OCI-LY1 (cell line): Measurements from ENCODE around the gene TRIM31.

Experiments used
- H2AFZ ChIP-seq: fragments of 200-600 bp; sonication (generic), shearing (Covaris generic); 2 replicates; pipeline ENCODE4 v1.6.0; 2014; ENCODE audit warnings: antibody characterized with exemption, mild to moderate bottlenecking, low read length
- H3F3A ChIP-seq: fragments of 200-600 bp; sonication (generic), shearing (Covaris generic); 2 replicates; pipeline ENCODE4 v1.6.0; 2014; ENCODE audit warnings: mild to moderate bottlenecking, antibody characterized with exemption, low read length, moderate library complexity; ENCODE audit not compliant: insufficient read depth
- H3K27ac ChIP-seq: fragments of 200-600 bp; sonication (generic); 2 replicates; pipeline ENCODE4 v1.5.1; 2014; ENCODE audit warnings: low read length, mixed run types, mild to moderate bottlenecking, low read depth; ENCODE audit not compliant: poor library complexity, severe bottlenecking
- H3K27me3 ChIP-seq: fragments of 200-600 bp; sonication (generic); 2 replicates; pipeline ENCODE4 v1.6.0; 2014; ENCODE audit warnings: antibody characterized with exemption, mild to moderate bottlenecking, low read length, moderate library complexity; ENCODE audit not compliant: insufficient read depth
- H3K36me3 ChIP-seq: fragments of 200-600 bp; sonication (generic); 2 replicates; pipeline ENCODE4 v1.6.1; 2014; ENCODE audit warnings: mild to moderate bottlenecking, antibody characterized with exemption, low read length, moderate library complexity, mixed read lengths; ENCODE audit not compliant: insufficient read depth
- H3K4me1 ChIP-seq: fragments of 200-600 bp; sonication (generic); 2 replicates; pipeline ENCODE4 v1.5.1; 2014; ENCODE audit warnings: mild to moderate bottlenecking, low read length, moderate library complexity; ENCODE audit not compliant: insufficient read depth, severe bottlenecking
- H3K4me2 ChIP-seq: fragments of 200-600 bp; sonication (generic), shearing (Covaris generic); 2 replicates; pipeline ENCODE4 v1.6.1; 2014; ENCODE audit warnings: low read length
- H3K4me3 ChIP-seq: fragments of 200-600 bp; sonication (generic); 2 replicates; pipeline ENCODE4 v1.5.1; 2014; ENCODE audit warnings: low read length, low read depth, mild to moderate bottlenecking, mixed read lengths; ENCODE audit not compliant: poor library complexity, severe bottlenecking
- H3K79me2 ChIP-seq: fragments of 200-600 bp; shearing (Covaris generic); 2 replicates; pipeline ENCODE4 v1.6.1; 2016; ENCODE audit warnings: mixed run types, low read length, mixed read lengths; ENCODE audit not compliant: insufficient read depth
- H3K9ac ChIP-seq: fragments of 200-600 bp; sonication (generic), shearing (Covaris generic); 2 replicates; pipeline ENCODE4 v1.6.1; 2014; ENCODE audit warnings: mild to moderate bottlenecking, low read length, mixed read lengths
- H3K9me2 ChIP-seq: fragments of 200-600 bp; sonication (generic), shearing (Covaris generic); 2 replicates; pipeline ENCODE4 v1.6.1; 2014; ENCODE audit warnings: low read depth, mild to moderate bottlenecking, low read length, mixed read lengths
- H3K9me3 ChIP-seq: fragments of 200-600 bp; shearing (Covaris generic); 2 replicates; pipeline ENCODE4 v1.6.1; 2014; ENCODE audit warnings: low read length, mixed read lengths
- H4K20me1 ChIP-seq: fragments of 200-600 bp; sonication (generic), shearing (Covaris generic); 2 replicates; pipeline ENCODE4 v1.6.0; 2016; ENCODE audit warnings: mild to moderate bottlenecking, low read length; ENCODE audit not compliant: insufficient read depth
- CTCF ChIP-seq: fragments of 200-600 bp; sonication (generic), shearing (Covaris generic); IDR thresholded peaks from 2 replicates; pipeline ENCODE4 v1.5.1; 2017; ENCODE audit warnings: mild to moderate bottlenecking, antibody characterized with exemption, low read length, moderate library complexity, mixed read lengths
- EZH2 ChIP-seq: fragments of 200-600 bp; sonication (generic), shearing (Covaris generic); IDR thresholded peaks from 2 replicates; pipeline ENCODE4 v1.8.0; 2017; ENCODE audit warnings: borderline replicate concordance, mixed run types, mild to moderate bottlenecking, antibody characterized with exemption, low read length, moderate library complexity, mixed read lengths

The TRIM31 gene

GRCh38 chr6:30075790-30076732 is 36.8 kb downstream of the TRIM31 start:
- H3K4me3 ChIP-seq = no peak overlapping the region
- H2AFZ ChIP-seq = no peak overlapping the region

GRCh38 chr6:30075094-30075789 is 37.6 kb downstream of the TRIM31 start, which contains the start of gene RNF39:
TSS of gene RNF39 (minus strand) at chr6:30075769. CDS start at chr6:30075585, 184 bp downstream.
- no peaks in the 10 kb centered on the region for H3K4me1 ChIP-seq
- no peak for TF ChIP-seq CTCF
- no peak for TF ChIP-seq EZH2
- no peak within 1 kb of the TSS for H3K9ac ChIP-seq
- H3K4me2 ChIP-seq = no peak within 1 kb of the TSS
- H3K4me3 ChIP-seq = no peak within 1 kb of the TSS
- no peak within 1 kb of the TSS for H2AFZ ChIP-seq
- H3K9me2 ChIP-seq = no peaks in the 10 kb centered on the region
- no peaks in the 10 kb centered on the region; the same call in 1 of the 2 replicates for H3K27me3 ChIP-seq
- no peaks in the 10 kb centered on the region for H3K9me3 ChIP-seq
- H3F3A ChIP-seq = no peaks in the 10 kb centered on the region
- no peak within 1 kb of the TSS for H3K27ac ChIP-seq
- H3K79me2 ChIP-seq = no peaks in the 10 kb centered on the region
- H3K36me3 ChIP-seq = no peaks in the 10 kb centered on the region
- H4K20me1 ChIP-seq = no peaks in the 10 kb centered on the region

More at GRCh38 chr6:30075790-30076732, 36.8 kb downstream of the TRIM31 start:
- no peaks in the 10 kb centered on the region for H3K79me2 ChIP-seq
- no peaks in the 10 kb centered on the region for H4K20me1 ChIP-seq
- no peak overlapping the region for H3K9ac ChIP-seq
- H3K4me2 ChIP-seq = no peak overlapping the region
- H3K27ac ChIP-seq = no peak overlapping the region
- H3K36me3 ChIP-seq = no peaks in the 10 kb centered on the region
- H3F3A ChIP-seq = no peaks in the 10 kb centered on the region
- TF ChIP-seq EZH2 (no peak), CTCF (peak; percentile 51; the same call in 1 of the 2 replicates)
- no peaks in the 10 kb centered on the region for H3K9me2 ChIP-seq
- no peaks in the 10 kb centered on the region for H3K9me3 ChIP-seq
- no peaks in the 10 kb centered on the region; the same call in 1 of the 2 replicates for H3K27me3 ChIP-seq
- H3K4me1 ChIP-seq = no peaks in the 10 kb centered on the region

GRCh38 chr6:30074331-30075093 is 38.4 kb downstream of the TRIM31 start:
- no peak overlapping the region for H3K27ac ChIP-seq
- H3K4me2 ChIP-seq = no peak overlapping the region

More at GRCh38 chr6:30074331-30075093, 38.4 kb downstream of the TRIM31 start:
- no peaks in the 10 kb centered on the region; the same call in 1 of the 2 replicates for H3K27me3 ChIP-seq
- H3K9me3 ChIP-seq = no peaks in the 10 kb centered on the region
- no peak overlapping the region for H3K9ac ChIP-seq
- H4K20me1 ChIP-seq = no peaks in the 10 kb centered on the region
- H3K4me1 ChIP-seq = no peaks in the 10 kb centered on the region
- no peak overlapping the region for H2AFZ ChIP-seq
- H3K79me2 ChIP-seq = no peaks in the 10 kb centered on the region
- H3K9me2 ChIP-seq = no peaks in the 10 kb centered on the region
- H3K36me3 ChIP-seq = no peaks in the 10 kb centered on the region
- no peaks in the 10 kb centered on the region for H3F3A ChIP-seq
- TF ChIP-seq CTCF (no peak), EZH2 (no peak)
- H3K4me3 ChIP-seq = no peak overlapping the region
